Upper lobe of right lung (tissue), 1 donor: Measurements from ENCODE around the gene KRT79. TPM values are rescaled to one million over a fixed set of nuclear protein-coding genes. Genes with fewer than 3 reads are reported as not detected.
"Not testable (repeated sequence)": the region's sequence is repeated elsewhere in the genome, so short reads cannot be mapped to it uniquely, and the experiment has no call there.

Experiments
- ATAC-seq: fragments of 200-7000 bp; cut with Tn5 transposase; one replicate; pipeline ENCODE4 v1.9.1; 2020; ENCODE audit warnings: mild to moderate bottlenecking, moderate library complexity
- DNase-seq: peaks from one replicate; pipeline ENCODE4 v3.0.0-alpha.2; 2020
- H3K27ac ChIP-seq: fragments of 200-600 bp; one replicate; pipeline ENCODE4 v1.8.0; 2022
- H3K27me3 ChIP-seq: fragments of 200-600 bp; one replicate; pipeline ENCODE4 v1.8.0; 2022; ENCODE audit warnings: mild to moderate bottlenecking
- H3K36me3 ChIP-seq: fragments of 200-600 bp; one replicate; pipeline ENCODE4 v1.8.0; 2022
- H3K4me1 ChIP-seq: fragments of 200-600 bp; one replicate; pipeline ENCODE4 v1.8.0; 2022
- H3K4me3 ChIP-seq: fragments of 200-600 bp; one replicate; pipeline ENCODE4 v1.8.0; 2022; ENCODE audit warnings: mild to moderate bottlenecking
- H3K9me3 ChIP-seq: fragments of 200-600 bp; one replicate; pipeline ENCODE4 v1.8.0; 2022
- intact Hi-C: fragments of 100-400 bp; cut with DNase I; formaldehyde crosslinking; loops from one replicate; pipeline ENCODE4 v1.11.0; 2022
- total RNA-seq: library from RNA; stranded (reverse); fragmentation: NEBNext Ultra II Directional; extraction: Animal tissue kit (Norgen Biotek cat#: 25700); gene quantifications from one replicate; pipeline ENCODE4 v1.2.1, GENCODE V29; 2021
- TF ChIP-seq, protein P1 (sequence below): fragments of 200-600 bp; IDR thresholded peaks from one replicate; pipeline ENCODE4 v1.8.0; 2022; ENCODE audit warnings: antibody characterized with exemption
- donor health status: DM: no; HTN: yes; CAD: no; lungs with severe emphysema.

KRT79 gene
- total RNA-seq, 1 donor from 2014 or later, result 5.4 TPM

DNA sequence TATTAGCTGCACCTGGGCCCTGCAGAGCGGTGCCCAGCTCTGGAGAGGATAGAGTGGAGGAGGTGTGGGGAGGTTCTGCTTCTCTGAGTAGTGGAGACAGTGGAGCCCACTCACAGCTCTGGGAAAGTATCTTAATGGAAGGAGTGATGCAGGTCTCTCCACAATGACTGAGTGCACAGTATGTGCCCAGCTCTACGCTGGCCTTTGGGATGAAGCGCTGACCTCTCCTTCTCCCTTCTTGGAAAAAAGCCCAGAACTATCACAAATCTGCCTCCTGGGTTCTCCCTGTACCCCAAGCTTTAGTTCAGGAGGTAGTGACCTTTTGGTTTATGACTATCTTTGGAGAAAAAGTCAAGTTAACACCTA is 37.7 kb downstream of the KRT79 start:
- H3K27ac ChIP-seq, result no peak overlapping the region
- peaks cover 11% of the 10 kb centered on the region for H3K4me1 ChIP-seq
- TF ChIP-seq, protein P1, sequence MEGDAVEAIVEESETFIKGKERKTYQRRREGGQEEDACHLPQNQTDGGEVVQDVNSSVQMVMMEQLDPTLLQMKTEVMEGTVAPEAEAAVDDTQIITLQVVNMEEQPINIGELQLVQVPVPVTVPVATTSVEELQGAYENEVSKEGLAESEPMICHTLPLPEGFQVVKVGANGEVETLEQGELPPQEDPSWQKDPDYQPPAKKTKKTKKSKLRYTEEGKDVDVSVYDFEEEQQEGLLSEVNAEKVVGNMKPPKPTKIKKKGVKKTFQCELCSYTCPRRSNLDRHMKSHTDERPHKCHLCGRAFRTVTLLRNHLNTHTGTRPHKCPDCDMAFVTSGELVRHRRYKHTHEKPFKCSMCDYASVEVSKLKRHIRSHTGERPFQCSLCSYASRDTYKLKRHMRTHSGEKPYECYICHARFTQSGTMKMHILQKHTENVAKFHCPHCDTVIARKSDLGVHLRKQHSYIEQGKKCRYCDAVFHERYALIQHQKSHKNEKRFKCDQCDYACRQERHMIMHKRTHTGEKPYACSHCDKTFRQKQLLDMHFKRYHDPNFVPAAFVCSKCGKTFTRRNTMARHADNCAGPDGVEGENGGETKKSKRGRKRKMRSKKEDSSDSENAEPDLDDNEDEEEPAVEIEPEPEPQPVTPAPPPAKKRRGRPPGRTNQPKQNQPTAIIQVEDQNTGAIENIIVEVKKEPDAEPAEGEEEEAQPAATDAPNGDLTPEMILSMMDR, result no peak
- ATAC-seq (no peak), DNase-seq (peak; percentile 38)
- intact Hi-C loops, result no loop called here
- no peaks in the 10 kb centered on the region for H3K9me3 ChIP-seq
- H3K27me3 ChIP-seq, result peaks cover 29% of the 10 kb centered on the region
- H3K36me3 ChIP-seq, result no peaks in the 10 kb centered on the region
- no peak overlapping the region for H3K4me3 ChIP-seq

DNA sequence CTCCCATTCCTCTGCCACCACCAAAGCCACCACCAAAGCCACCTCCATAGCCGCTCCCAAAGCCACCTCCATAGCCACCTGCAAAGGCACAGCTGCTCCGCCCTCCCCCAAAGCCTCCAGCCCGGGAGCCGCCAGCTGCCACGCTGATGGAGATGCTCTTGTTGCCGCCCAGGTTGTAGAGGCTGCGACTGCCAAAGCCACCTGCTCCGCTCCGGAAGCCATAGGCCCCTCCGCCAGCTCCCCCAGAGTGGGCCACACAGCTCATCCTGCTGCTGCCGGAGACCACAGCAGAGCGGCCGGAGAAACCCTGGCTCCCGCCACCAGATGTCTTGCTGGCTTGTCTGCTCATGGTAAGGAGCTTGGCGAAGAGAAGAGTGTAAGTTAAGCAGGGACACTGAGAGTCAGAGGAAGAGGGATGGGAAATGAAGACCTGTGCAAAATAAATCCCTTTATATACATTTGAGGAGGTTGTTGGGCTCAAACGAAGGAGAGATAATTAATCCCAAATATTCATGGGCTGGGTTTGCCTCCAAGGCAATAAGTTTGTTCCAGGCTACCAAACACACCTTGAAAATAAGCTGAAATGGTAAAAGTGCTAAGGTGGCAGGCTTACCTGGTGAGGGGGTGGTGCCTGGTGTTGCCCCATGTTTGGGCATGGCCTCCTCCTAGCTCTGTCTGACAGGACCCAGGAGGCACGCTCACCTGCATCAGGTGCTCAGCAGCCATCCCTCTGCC is 38.2 kb downstream of the KRT79 start, which contains the start of gene KRT3:
Gene KRT3, minus strand, starts transcription at position 424 of the 735 bp plus-strand sequence. Its CDS starts 75 bp downstream, at position 349.
- Histone ChIP-seq H3K27me3 (peaks cover 34% of the 10 kb centered on the region), H3K4me3 (no peak within 1 kb of the TSS), H3K9me3 (no peaks in the 10 kb centered on the region), H3K27ac (no peak within 1 kb of the TSS), H3K36me3 (no peaks in the 10 kb centered on the region), H3K4me1 (peaks cover 11% of the 10 kb centered on the region)
- ATAC-seq (no peak), DNase-seq (peak; percentile 44)
- intact Hi-C loops, result no loop called here
- TF ChIP-seq, protein P1, result no peak

DNA sequence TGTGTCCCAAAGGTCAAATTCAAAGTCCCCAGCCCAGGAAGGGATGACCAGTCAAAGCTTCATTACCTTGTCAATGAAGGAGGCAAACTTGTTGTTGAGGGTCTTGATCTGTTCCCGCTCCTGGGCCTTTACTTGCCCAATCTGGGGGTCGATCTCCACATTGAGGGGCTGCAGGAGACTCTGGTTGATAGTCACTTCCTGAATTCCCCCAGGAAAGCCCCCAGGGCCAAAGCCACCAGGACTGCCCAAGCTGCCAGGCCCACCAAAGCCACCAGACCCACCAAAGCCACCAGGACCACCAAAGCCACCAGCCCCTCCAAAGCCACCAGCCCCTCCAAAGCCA is 38.8 kb downstream of the KRT79 start:
- H3K9me3 ChIP-seq, H3K4me1 ChIP-seq, H3K4me3 ChIP-seq, H3K36me3 ChIP-seq, intact Hi-C loops, ATAC-seq, DNase-seq, H3K27ac ChIP-seq: not testable (repeated sequence)
- H3K27me3 ChIP-seq, result peaks cover 40% of the 10 kb centered on the region

DNA sequence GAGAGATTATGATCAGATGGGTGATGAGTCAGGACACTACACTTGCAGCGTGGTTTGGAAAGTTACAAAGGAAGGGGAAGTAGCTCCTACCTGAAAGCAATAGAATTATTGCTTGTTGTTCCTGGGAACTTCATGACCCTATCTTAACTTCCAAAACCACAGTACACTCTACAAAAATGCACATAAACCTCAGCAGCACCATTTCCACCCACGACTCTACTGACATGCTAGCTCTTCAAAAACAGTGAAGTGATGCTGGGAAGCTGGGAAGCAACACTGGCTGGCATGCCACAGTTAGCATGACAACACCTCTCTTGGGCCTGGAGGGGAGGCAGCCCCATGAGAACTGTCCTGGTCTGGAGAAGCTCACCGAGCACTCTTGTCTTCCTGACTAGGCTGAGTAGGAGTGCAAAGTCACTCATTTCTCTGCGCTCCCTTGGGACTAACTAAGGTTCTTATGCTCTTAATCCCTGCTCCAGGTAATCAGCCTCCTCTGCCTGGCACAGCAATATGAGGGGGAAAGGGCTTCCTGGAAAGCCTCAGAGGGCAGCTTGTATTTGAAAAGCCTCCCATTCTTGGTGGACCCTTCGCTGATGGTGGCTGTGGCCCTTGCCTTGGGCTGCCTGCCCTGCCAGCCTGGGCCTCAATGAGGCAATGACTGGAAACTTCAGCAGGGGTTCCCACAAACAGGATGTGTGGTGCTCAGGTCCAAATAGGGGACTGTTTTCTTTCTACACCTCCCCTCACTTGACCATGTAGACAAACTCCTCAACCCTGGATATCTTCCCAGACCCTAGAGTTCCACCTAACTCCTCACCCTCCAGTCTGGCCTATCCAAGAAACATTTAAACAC is 39.4 kb downstream of the KRT79 start:
- TF ChIP-seq, protein P1, result no peak
- no peaks in the 10 kb centered on the region for H3K36me3 ChIP-seq
- no peaks in the 10 kb centered on the region for H3K9me3 ChIP-seq
- H3K27me3 ChIP-seq, result peaks cover 43% of the 10 kb centered on the region
- no peak overlapping the region for H3K27ac ChIP-seq
- no peak overlapping the region for H3K4me3 ChIP-seq
- ATAC-seq (no peak), DNase-seq (peak; percentile 26)
- intact Hi-C loops, result no loop called here
- peaks cover 5% of the 10 kb centered on the region for H3K4me1 ChIP-seq

DNA sequence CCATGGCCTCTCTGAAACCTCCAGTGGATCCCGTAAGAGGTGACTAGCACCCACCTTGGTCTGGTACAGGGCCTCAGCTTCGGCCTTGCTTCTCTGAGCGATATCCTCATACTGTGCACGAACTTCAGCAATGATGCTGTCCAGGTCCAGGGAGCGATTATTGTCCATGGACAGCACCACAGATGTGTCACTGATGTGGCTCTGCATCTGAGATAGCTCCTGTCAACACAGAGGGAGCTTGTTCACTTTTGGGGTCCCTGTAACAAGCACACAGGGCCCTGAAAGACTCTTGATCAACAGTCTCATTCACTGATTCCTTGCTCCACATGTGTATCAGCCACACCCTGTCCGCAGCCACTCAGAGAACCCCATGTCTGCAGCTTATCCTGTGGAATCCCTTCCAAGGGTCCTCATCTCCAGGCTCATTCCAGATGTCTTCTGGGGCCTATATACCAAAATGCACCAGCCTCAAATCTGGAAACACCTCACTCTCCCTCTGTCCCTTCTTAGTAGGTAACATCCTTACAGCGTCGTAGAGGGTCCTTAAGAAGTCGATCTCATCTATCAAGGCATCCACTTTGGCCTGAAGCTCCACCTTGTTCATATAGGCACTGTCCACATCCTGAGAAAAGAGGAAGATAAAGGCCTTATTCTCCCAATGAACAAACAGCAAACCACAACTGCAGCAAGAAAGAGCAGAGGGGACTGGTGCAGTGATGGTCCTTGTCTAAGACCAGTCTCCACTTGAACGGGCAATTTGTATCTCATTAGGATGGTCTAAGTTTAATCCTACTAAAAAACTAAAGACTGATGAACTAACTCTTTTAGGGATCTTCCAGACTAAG is 41.7 kb downstream of the KRT79 start:
- ATAC-seq (no peak), DNase-seq (peak; percentile 13)
- H3K36me3 ChIP-seq, result no peaks in the 10 kb centered on the region
- H3K4me3 ChIP-seq, result no peak overlapping the region
- intact Hi-C loops, result no loop called here
- TF ChIP-seq, protein P1, result no peak
- H3K9me3 ChIP-seq, result no peaks in the 10 kb centered on the region
- H3K27me3 ChIP-seq, result peaks cover 58% of the 10 kb centered on the region
- H3K27ac ChIP-seq, result no peak overlapping the region
- H3K4me1 ChIP-seq, result peaks cover 3% of the 10 kb centered on the region
